Endothelial cell of umbilical vein (primary cell): ENCODE results near the gene PNCK. TPM values are rescaled to one million over a fixed set of nuclear protein-coding genes. Genes with fewer than 3 reads are reported as not detected.

ENCODE experiments used
- BruUV-seq: library from RNA; stranded (reverse); fragments of 400-500 nt; replicated peaks from 2 replicates; lab custom pipeline; 2021; lab: Mats Ljungman, UMichigan
- CTCF ChIA-PET: fragments of 300-600, 350-600 bp; sonication (Branson Sonifier 250); formaldehyde crosslinking; loops from one replicate; lab custom pipeline; 2021; ENCODE audit warnings: antibody characterized with exemption, inconsistent platforms; lab: Charles Lee
- POLR2A ChIA-PET: fragments of 300-600, 350-600 bp; sonication (Branson Sonifier 250); formaldehyde crosslinking; loops from one replicate; lab custom pipeline; 2021; ENCODE audit warnings: antibody characterized with exemption, inconsistent platforms; lab: Charles Lee
- DNase-seq: peaks from one replicate; pipeline ENCODE4 v3.0.0-alpha.2; 2011; ENCODE audit warnings: low read depth, low spot score
- FAIRE-seq: peaks from 2 replicates; lab custom pipeline; 2011; peaks lifted over from hg19 to GRCh38; lab: Jason Lieb, UNC
- H2AFZ ChIP-seq: 2 replicates; pipeline ENCODE4 v1.6.0; 2012; ENCODE audit warnings: low read depth, low read length, control low read depth, inconsistent platforms
- H3K27ac ChIP-seq: 2 replicates; pipeline ENCODE4 v1.5.1; 2011; ENCODE audit warnings: low read depth, mild to moderate bottlenecking, control low read depth, low read length, moderate library complexity; ENCODE audit not compliant: insufficient read depth
- H3K27me3 ChIP-seq, 2 experiments: 2 replicates each; pipeline versions ENCODE4 v1.6.0 to v1.6.1; 2011; ENCODE audit warnings: low read length in 2 of 2, mixed read lengths in 1 of 2; ENCODE audit not compliant: control insufficient read depth in 2 of 2, insufficient read depth in 2 of 2
- H3K36me3 ChIP-seq, 2 experiments: 2 replicates in 1 of 2; 3 replicates in 1 of 2; pipeline ENCODE4 v1.5.1; 2011; ENCODE audit warnings: low read length in 2 of 2, mild to moderate bottlenecking in 1 of 2, moderate library complexity in 1 of 2; ENCODE audit not compliant: control insufficient read depth in 2 of 2, insufficient read depth in 2 of 2; ENCODE audit errors: extremely low read depth in 1 of 2
- H3K4me1 ChIP-seq: 3 replicates; pipeline ENCODE4 v1.5.1; 2011; ENCODE audit warnings: mild to moderate bottlenecking, low read length; ENCODE audit not compliant: control insufficient read depth, insufficient read depth; ENCODE audit errors: extremely low read depth
- H3K4me2 ChIP-seq: 2 replicates; pipeline ENCODE4 v1.6.1; 2011; ENCODE audit warnings: low read length, control low read depth, mixed read lengths; ENCODE audit not compliant: insufficient read depth
- H3K4me3 ChIP-seq, 3 experiments: fragments of 200-600 bp in 1 of 3; sonication (generic), shearing (Covaris generic) in 1 of 3; replicated peaks in 1 of 3; 2 replicates each; pipeline ENCODE4 v1.5.1; 2011 to 2016; ENCODE audit warnings: control low read depth in 3 of 3, low read length in 3 of 3, mild to moderate bottlenecking in 2 of 3, inconsistent platforms in 1 of 3, low read depth in 1 of 3, moderate library complexity in 1 of 3; ENCODE audit not compliant: insufficient read depth in 1 of 3
- H3K79me2 ChIP-seq: 2 replicates; pipeline ENCODE4 v1.6.0; 2012; ENCODE audit warnings: low read length, inconsistent platforms; ENCODE audit not compliant: control insufficient read depth, insufficient read depth
- H3K9ac ChIP-seq: replicated peaks from 2 replicates; pipeline ENCODE3; 2011; ENCODE audit warnings: low read length, control low read depth; ENCODE audit not compliant: insufficient read depth; ENCODE audit errors: extremely low read depth
- H3K9me1 ChIP-seq: replicated peaks from 3 replicates; pipeline ENCODE4 v1.6.0; 2011; ENCODE audit warnings: mild to moderate bottlenecking, low read length; ENCODE audit not compliant: control insufficient read depth, insufficient read depth; ENCODE audit errors: extremely low read depth
- H3K9me3 ChIP-seq: replicated peaks from 2 replicates; pipeline ENCODE4 v1.5.1; 2012; ENCODE audit warnings: low read length, inconsistent platforms; ENCODE audit not compliant: control insufficient read depth, insufficient read depth
- H4K20me1 ChIP-seq: replicated peaks from 2 replicates; pipeline ENCODE3; 2011; ENCODE audit warnings: mild to moderate bottlenecking, low read length; ENCODE audit not compliant: control insufficient read depth, insufficient read depth; ENCODE audit errors: extremely low read depth
- EZH2 ChIP-seq: IDR thresholded peaks from 2 replicates; pipeline ENCODE4 v1.6.1; 2012; ENCODE audit warnings: borderline replicate concordance, low read depth, mild to moderate bottlenecking, moderate library complexity, low read length, inconsistent platforms; ENCODE audit not compliant: severe bottlenecking
- FOS ChIP-seq: IDR thresholded peaks from 2 replicates; pipeline ENCODE4 v1.6.1; 2011; ENCODE audit warnings: mild to moderate bottlenecking, low read length, moderate library complexity, borderline replicate concordance; ENCODE audit not compliant: insufficient read depth
- GATA2 ChIP-seq: IDR thresholded peaks from 2 replicates; pipeline ENCODE4 v1.7.0; 2011; ENCODE audit warnings: low read depth, mild to moderate bottlenecking, moderate library complexity, mixed read lengths, low read length; ENCODE audit not compliant: insufficient read length, insufficient read depth
- JUN ChIP-seq: IDR thresholded peaks from 2 replicates; pipeline ENCODE4 v1.6.1; 2011; ENCODE audit warnings: borderline replicate concordance, low read depth; ENCODE audit not compliant: insufficient read length, insufficient read depth
- MYC ChIP-seq: IDR thresholded peaks from one replicate; pipeline ENCODE4 v1.6.1; 2011; ENCODE audit warnings: mild to moderate bottlenecking, low read depth, low read length
- POLR2A ChIP-seq: IDR thresholded peaks from 2 replicates; pipeline ENCODE4 v1.6.1; 2012; ENCODE audit warnings: low read depth, mild to moderate bottlenecking, control low read depth, low read length
- POLR2AphosphoS5 ChIP-seq: IDR thresholded peaks from 2 replicates; pipeline ENCODE4 v1.6.1; 2012; ENCODE audit warnings: low read depth, mild to moderate bottlenecking, control low read depth, low read length, moderate library complexity; ENCODE audit not compliant: insufficient read depth
- dilution Hi-C: fragments of 300-500 bp; cut with MboI; formaldehyde crosslinking; loops from one replicate; pipeline ENCODE4 v1.15.0; 2019; ENCODE audit warnings: low sequenced_read_pairs; ENCODE audit not compliant: extremely low pct_ligation_motif_present
- intact Hi-C: fragments of 100-400 bp; cut with micrococcal nuclease; formaldehyde crosslinking; loops from one replicate; pipeline ENCODE4 v1.10.0; 2022
- polyA plus RNA-seq, 4 experiments: library from polyadenylated mRNA; depleted of rRNA in 3 of 4; stranded (reverse) in 3 of 4; unstranded in 1 of 4; fragments of >200 nt; gene quantifications; 2 replicates each; pipeline versions ENCODE4 v1.2.1 to v1.2.3, GENCODE V29; 2011 to 2012; ENCODE audit warnings: missing spikeins in 1 of 4
- total RNA-seq: library from RNA; stranded (reverse); gene quantifications from 2 replicates; pipeline ENCODE4 v1.2.3, GENCODE V29; 2021
- TF ChIP-seq, protein P1 (sequence below): IDR thresholded peaks from 2 replicates; pipeline ENCODE4 v1.6.1; 2011; ENCODE audit not compliant: insufficient read depth, insufficient read length
- TF ChIP-seq, protein P2 (sequence below), 2 donors: IDR thresholded peaks; 1 replicate in 1 of 2; 2 replicates in 1 of 2; pipeline ENCODE4 v1.5.1; 2011; ENCODE audit warnings: low read length in 2 of 2, mild to moderate bottlenecking in 2 of 2, moderate library complexity in 2 of 2, control low read depth in 1 of 2, inconsistent platforms in 1 of 2, low read depth in 1 of 2; ENCODE audit not compliant: insufficient read depth in 1 of 2; ENCODE audit errors: extremely low read depth in 1 of 2

PNCK gene
- total and polyA plus RNA-seq, 2 donors (not counting 3 experiments of a cell fraction or from before 2014, with no cell fraction given): 0.12 TPM; not detected in 1

DNA sequence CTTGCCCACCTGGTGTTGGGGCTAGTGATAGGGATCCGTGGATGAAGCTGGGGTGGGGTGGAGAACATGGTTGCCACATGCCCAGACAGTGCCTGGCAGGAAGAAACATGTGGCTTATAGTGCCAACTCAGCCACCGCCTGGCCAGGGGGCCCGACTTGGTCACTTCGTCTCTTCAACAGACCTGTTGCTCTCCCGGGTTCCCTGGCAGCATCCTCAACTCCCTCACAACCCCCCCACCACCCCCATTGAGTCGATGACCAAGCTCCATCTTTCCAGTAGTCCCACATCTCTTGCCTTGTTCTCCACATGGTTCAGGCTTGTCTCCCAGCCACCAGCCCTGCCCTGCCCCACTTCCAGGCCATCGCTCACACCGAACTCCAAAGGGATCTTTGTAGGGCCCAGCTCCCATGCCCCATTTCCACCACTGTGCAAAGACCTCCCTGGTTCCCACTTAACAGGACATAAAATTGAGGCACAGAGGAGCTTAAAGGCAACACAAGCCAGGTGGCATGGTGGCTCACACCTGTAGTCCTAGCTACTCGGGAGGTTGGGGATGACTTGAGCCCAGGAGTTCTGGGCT lies 7.8 kb downstream of the PNCK start:
- TF ChIP-seq MYC (no peak), EZH2 (no peak), POLR2A (no peak), GATA2 (no peak), FOS (no peak), JUN (no peak), POLR2AphosphoS5 (no peak)
- TF ChIP-seq, protein P1, sequence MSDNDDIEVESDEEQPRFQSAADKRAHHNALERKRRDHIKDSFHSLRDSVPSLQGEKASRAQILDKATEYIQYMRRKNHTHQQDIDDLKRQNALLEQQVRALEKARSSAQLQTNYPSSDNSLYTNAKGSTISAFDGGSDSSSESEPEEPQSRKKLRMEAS: no peak
- TF ChIP-seq, protein P2, sequence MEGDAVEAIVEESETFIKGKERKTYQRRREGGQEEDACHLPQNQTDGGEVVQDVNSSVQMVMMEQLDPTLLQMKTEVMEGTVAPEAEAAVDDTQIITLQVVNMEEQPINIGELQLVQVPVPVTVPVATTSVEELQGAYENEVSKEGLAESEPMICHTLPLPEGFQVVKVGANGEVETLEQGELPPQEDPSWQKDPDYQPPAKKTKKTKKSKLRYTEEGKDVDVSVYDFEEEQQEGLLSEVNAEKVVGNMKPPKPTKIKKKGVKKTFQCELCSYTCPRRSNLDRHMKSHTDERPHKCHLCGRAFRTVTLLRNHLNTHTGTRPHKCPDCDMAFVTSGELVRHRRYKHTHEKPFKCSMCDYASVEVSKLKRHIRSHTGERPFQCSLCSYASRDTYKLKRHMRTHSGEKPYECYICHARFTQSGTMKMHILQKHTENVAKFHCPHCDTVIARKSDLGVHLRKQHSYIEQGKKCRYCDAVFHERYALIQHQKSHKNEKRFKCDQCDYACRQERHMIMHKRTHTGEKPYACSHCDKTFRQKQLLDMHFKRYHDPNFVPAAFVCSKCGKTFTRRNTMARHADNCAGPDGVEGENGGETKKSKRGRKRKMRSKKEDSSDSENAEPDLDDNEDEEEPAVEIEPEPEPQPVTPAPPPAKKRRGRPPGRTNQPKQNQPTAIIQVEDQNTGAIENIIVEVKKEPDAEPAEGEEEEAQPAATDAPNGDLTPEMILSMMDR (IDR thresholded peaks at IDR 0.05; ENCODE audit: extremely low read depth in 1 of 2, insufficient read depth in 1 of 2, low read depth in 1 of 2, low read length in 2 of 2): no peak
- no peaks in the 10 kb centered on the region for H4K20me1 ChIP-seq
- no peaks in the 10 kb centered on the region for H3K36me3 ChIP-seq
- intact Hi-C loops: no loop called here
- ChIA-PET CTCF (interaction anchor here (1.0 to 6.8 kb wide), 6 partner anchors 10 to 127 kb away, joined by 4 to 89 read pairs (median 10); no protein-coding TSS in a partner anchor), POLR2A (no interaction called here)
- no peak overlapping the region for H3K4me3 ChIP-seq
- H3K4me1 ChIP-seq: no peaks in the 10 kb centered on the region
- no peak overlapping the region for H3K9ac ChIP-seq
- dilution Hi-C loops: no loop called here
- DNase-seq: no peak
- FAIRE-seq: no peak
- H3K79me2 ChIP-seq: no peaks in the 10 kb centered on the region
- H2AFZ ChIP-seq: no peak overlapping the region
- H3K27ac ChIP-seq: no peak overlapping the region
- H3K4me2 ChIP-seq: no peak overlapping the region
- H3K9me1 ChIP-seq: no peaks in the 10 kb centered on the region
- BruUV-seq: no TSS peak
- H3K27me3 ChIP-seq: peaks cover 1 to 11% of the 10 kb centered on the region in 2 experiments
- no peaks in the 10 kb centered on the region for H3K9me3 ChIP-seq
